GM23248 (cell line): Measurements from ENCODE around the gene SMC1B. TPM values are rescaled to one million over a fixed set of nuclear protein-coding genes. Genes with fewer than 3 reads are reported as not detected.

ENCODE experiments used
- DNase-seq: peaks from one replicate; pipeline ENCODE4 v3.0.0-alpha.2; 2015
- H2AFZ ChIP-seq: fragments of 200-600 bp; sonication (generic); 2 replicates; pipeline ENCODE4 v1.6.1; 2016; ENCODE audit warnings: antibody characterized with exemption
- H3F3A ChIP-seq: fragments of 200-600 bp; sonication (generic); 2 replicates; pipeline ENCODE4 v1.6.1; 2016; ENCODE audit warnings: mild to moderate bottlenecking, antibody characterized with exemption, mixed run types; ENCODE audit not compliant: insufficient read depth
- H3K27ac ChIP-seq: fragments of 200-600 bp; sonication (generic); 2 replicates; pipeline ENCODE4 v1.5.1; 2016; ENCODE audit warnings: mild to moderate bottlenecking
- H3K27me3 ChIP-seq: fragments of 200-600 bp; sonication (generic); replicated peaks from 2 replicates; pipeline ENCODE4 v1.6.1; 2016; ENCODE audit warnings: mild to moderate bottlenecking; ENCODE audit not compliant: insufficient read depth
- H3K36me3 ChIP-seq: fragments of 200-600 bp; sonication (generic); 2 replicates; pipeline ENCODE4 v1.6.1; 2016; ENCODE audit warnings: low read depth, mild to moderate bottlenecking
- H3K4me1 ChIP-seq: fragments of 200-600 bp; sonication (generic); 2 replicates; pipeline ENCODE4 v1.6.1; 2016; ENCODE audit warnings: mild to moderate bottlenecking; ENCODE audit not compliant: insufficient read depth
- H3K4me2 ChIP-seq: fragments of 200-600 bp; sonication (generic); one replicate; pipeline ENCODE4 v1.6.1; 2016; ENCODE audit warnings: mild to moderate bottlenecking; ENCODE audit not compliant: unreplicated experiment
- H3K4me3 ChIP-seq: fragments of 200-600 bp; sonication (generic); 2 replicates; pipeline ENCODE4 v1.5.1; 2016; ENCODE audit warnings: mild to moderate bottlenecking
- H3K79me2 ChIP-seq: fragments of 200-600 bp; sonication (generic); 2 replicates; pipeline ENCODE4 v1.6.1; 2016; ENCODE audit warnings: mild to moderate bottlenecking; ENCODE audit not compliant: insufficient read depth
- H3K9ac ChIP-seq: fragments of 200-600 bp; sonication (generic); 2 replicates; pipeline ENCODE4 v1.6.1; 2016; ENCODE audit warnings: mild to moderate bottlenecking
- H3K9me2 ChIP-seq: fragments of 200-600 bp; sonication (generic); 2 replicates; pipeline ENCODE4 v1.6.1; 2016; ENCODE audit warnings: mixed run types, mild to moderate bottlenecking, moderate library complexity; ENCODE audit not compliant: insufficient read depth
- H3K9me3 ChIP-seq: fragments of 200-600 bp; sonication (generic); one replicate; pipeline ENCODE4 v1.6.1; 2017; ENCODE audit warnings: low read depth
- H4K20me1 ChIP-seq: fragments of 200-600 bp; sonication (generic); 2 replicates; pipeline ENCODE4 v1.6.0; 2016; ENCODE audit not compliant: insufficient read depth
- EZH2 ChIP-seq: fragments of 200-600 bp; sonication (generic); IDR thresholded peaks from 2 replicates; pipeline ENCODE4 v1.6.1; 2018; ENCODE audit warnings: antibody characterized with exemption, mild to moderate bottlenecking; ENCODE audit not compliant: insufficient read depth, poor library complexity, severe bottlenecking
- EZH2phosphoT487 ChIP-seq: fragments of 200-600 bp; sonication (generic); IDR thresholded peaks from 2 replicates; pipeline ENCODE4 v1.6.1; 2018; ENCODE audit warnings: antibody characterized with exemption, moderate library complexity, mild to moderate bottlenecking, low read depth; ENCODE audit not compliant: insufficient read depth
- WGBS, 2 experiments: methylation state at CpG; one replicate each; pipeline ENCODE4 v1.1.6; 2015 to 2017; ENCODE audit warnings: low lambda C conversion rate in 2 of 2, low coverage in 1 of 2; ENCODE audit errors: missing lambda C conversion rate in 2 of 2; 5-methylcytosine and 5-hydroxymethylcytosine counted together
- in situ Hi-C: fragments of 300-500 bp; cut with MboI; formaldehyde crosslinking; loops from 2 replicates; pipeline ENCODE4 v1.15.0; 2020
- polyA plus RNA-seq: library from polyadenylated mRNA; unstranded; fragments of >200 nt; fragmentation: Nextera tagmentation; extraction: Ambion mirVana; gene quantifications from 2 replicates; pipeline ENCODE4 v1.2.1, GENCODE V29; 2016
- total RNA-seq: library from RNA; depleted of rRNA; stranded (reverse); fragments of >200 nt; shearing (Covaris generic); gene quantifications from 2 replicates; pipeline ENCODE4 v1.2.3, GENCODE V29; 2014

Gene SMC1B
- total and polyA plus RNA-seq, 2 experiments from 2014 or later, result 0.08 TPM; not detected in 1

DNA sequence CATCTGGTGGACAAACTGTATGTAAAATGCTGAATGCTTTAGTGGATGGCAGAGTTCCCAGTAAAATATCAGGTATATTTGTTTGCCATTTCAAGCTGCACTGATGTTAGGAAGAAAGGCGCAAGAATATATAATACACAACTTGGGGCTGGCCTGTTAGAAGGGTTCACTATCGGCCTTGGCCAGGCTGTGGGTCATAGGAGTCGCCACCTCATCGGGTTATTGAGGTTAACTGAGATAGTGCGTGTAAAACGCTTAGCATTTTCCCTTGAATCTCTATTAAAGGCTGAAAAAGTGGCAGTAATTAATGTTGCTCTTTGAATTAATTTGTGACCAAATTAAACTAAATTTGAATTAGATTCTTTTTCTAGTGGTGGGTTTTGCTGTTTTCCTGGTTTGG, 98.6 kb downstream of the SMC1B start:
- no peaks in the 10 kb centered on the region for H3K9me2 ChIP-seq
- no peaks in the 10 kb centered on the region for H3K36me3 ChIP-seq
- H3K4me2 ChIP-seq, result no peak overlapping the region
- no peak overlapping the region for H3K4me3 ChIP-seq
- peaks cover 35% of the 10 kb centered on the region for H3K79me2 ChIP-seq
- H3F3A ChIP-seq, result peaks cover 19% of the 10 kb centered on the region
- in situ Hi-C loops, result no loop called here
- H3K27ac ChIP-seq, result no peak overlapping the region
- no peaks in the 10 kb centered on the region for H3K9me3 ChIP-seq
- no peaks in the 10 kb centered on the region for H3K27me3 ChIP-seq
- no peak for DNase-seq
- WGBS, 2 experiments, result 99% methylated on average over 6 of the region's 6 CpGs
- H2AFZ ChIP-seq, result no peak overlapping the region
- no peaks in the 10 kb centered on the region for H4K20me1 ChIP-seq
- no peak overlapping the region for H3K9ac ChIP-seq
- peaks cover 26% of the 10 kb centered on the region for H3K4me1 ChIP-seq
- no peak for TF ChIP-seq EZH2phosphoT487
- no peak for TF ChIP-seq EZH2

DNA sequence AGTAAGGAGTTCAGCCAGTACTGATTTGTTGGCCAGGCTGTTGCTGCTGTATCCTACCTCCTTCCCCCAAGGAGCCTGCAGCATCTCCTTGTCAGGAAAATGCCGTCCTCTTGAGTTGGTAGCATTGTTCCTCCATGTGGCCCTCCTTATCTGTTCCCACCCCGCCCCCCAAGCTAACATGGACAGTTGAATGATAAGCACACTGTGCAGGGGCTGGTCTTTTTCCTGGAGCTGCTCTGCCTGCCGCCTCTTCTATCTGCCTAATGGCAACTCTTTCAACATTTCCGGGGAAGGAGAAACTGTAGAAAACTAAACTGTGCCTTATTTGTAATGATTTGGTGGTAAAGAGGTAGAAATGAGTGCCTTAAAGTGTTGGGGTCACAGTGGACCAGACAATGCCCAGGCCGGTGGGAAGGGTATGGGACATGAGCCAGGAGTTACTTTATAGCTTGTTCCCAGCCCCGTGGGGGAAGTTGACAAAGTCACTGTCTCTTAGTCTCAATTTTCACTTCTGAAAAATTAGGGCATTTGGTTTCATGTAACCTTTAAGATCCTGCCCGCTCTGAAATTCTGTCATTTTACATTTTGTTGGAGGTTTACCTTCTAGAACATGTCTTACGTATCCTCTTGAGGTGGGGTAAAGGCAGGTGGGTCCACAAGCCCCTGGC, 99.2 kb downstream of the SMC1B start:
- Histone ChIP-seq H3K9ac (no peak overlapping the region), H3K27me3 (no peaks in the 10 kb centered on the region), H3F3A (peaks cover 13% of the 10 kb centered on the region), H3K79me2 (peaks cover 29% of the 10 kb centered on the region), H3K4me2 (no peak overlapping the region), H3K4me1 (peaks cover 27% of the 10 kb centered on the region), H3K4me3 (no peak overlapping the region), H4K20me1 (no peaks in the 10 kb centered on the region), H3K9me2 (no peaks in the 10 kb centered on the region), H2AFZ (no peak overlapping the region), H3K9me3 (no peaks in the 10 kb centered on the region), H3K27ac (no peak overlapping the region), H3K36me3 (no peaks in the 10 kb centered on the region)
- DNase-seq, result no peak
- in situ Hi-C loops, result no loop called here
- 76% methylated on average over 8 of the region's 8 CpGs for WGBS, 2 experiments
- TF ChIP-seq EZH2 (no peak), EZH2phosphoT487 (no peak)

DNA sequence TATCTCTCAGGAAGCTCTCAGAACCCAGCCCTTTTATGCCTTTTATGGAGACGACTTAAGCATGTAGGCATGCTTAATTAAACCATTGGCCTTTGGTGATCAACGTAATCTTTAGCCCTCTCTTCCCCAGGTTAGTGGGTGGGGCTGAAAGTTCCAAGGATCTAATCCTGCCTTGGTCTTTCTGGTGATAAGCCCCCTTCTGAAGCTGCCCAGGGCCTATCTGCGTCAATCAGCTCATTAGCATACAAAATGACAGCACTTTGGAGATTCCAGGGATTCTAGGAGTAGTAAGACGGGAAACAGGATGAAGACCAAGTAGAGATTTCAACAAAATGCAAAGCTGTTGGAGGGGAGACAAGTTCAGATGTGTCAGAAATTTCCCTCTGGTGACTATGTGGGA, 100.5 kb downstream of the SMC1B start:
- Histone ChIP-seq H3K9me3 (no peaks in the 10 kb centered on the region), H2AFZ (no peak overlapping the region), H3K4me3 (no peak overlapping the region), H3K27me3 (no peaks in the 10 kb centered on the region), H3K4me2 (no peak overlapping the region), H3K4me1 (peaks cover 17% of the 10 kb centered on the region), H3K36me3 (no peaks in the 10 kb centered on the region), H4K20me1 (no peaks in the 10 kb centered on the region), H3K9me2 (no peaks in the 10 kb centered on the region), H3K9ac (no peak overlapping the region), H3K79me2 (peaks cover 24% of the 10 kb centered on the region), H3K27ac (no peak overlapping the region), H3F3A (peaks cover 2% of the 10 kb centered on the region)
- no peak for TF ChIP-seq EZH2
- no peak for TF ChIP-seq EZH2phosphoT487
- in situ Hi-C loops, result no loop called here
- DNase-seq, result no peak
- 83 to 88% methylated on average over 4 of the region's 4 CpGs for WGBS, 2 experiments

DNA sequence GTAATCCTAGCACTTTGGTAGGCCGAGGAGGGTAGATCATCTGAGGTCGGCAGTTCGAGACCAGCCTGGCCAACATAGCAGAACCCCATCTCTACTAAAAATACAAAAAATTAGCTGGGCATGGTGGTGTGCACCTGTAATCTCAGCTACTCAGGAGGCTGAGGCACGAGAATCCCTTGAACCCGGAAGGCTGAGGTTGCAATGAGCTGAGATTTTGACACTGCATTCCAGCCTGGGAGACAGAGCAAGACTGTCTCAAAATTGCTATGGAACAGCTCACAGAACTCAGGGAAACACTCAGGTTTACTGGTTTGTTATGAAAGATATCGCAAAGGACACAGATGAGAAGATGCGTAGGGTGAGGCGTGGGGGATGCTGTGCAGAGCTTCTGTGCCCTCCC, 101.0 kb downstream of the SMC1B start:
- no peak overlapping the region for H3K4me2 ChIP-seq
- no peaks in the 10 kb centered on the region for H3K27me3 ChIP-seq
- no peaks in the 10 kb centered on the region for H3K9me3 ChIP-seq
- no peaks in the 10 kb centered on the region for H3K9me2 ChIP-seq
- no peak for TF ChIP-seq EZH2
- no peak for TF ChIP-seq EZH2phosphoT487
- H3K4me1 ChIP-seq, result peaks cover 13% of the 10 kb centered on the region
- H4K20me1 ChIP-seq, result no peaks in the 10 kb centered on the region
- 83 to 85% methylated on average over 8 of the region's 8 CpGs for WGBS, 2 experiments
- no peak overlapping the region for H3K9ac ChIP-seq
- no peaks in the 10 kb centered on the region; the same call in 1 of the 2 replicates for H3F3A ChIP-seq
- no peaks in the 10 kb centered on the region for H3K36me3 ChIP-seq
- no peak overlapping the region for H2AFZ ChIP-seq
- DNase-seq, result no peak
- no peak overlapping the region for H3K4me3 ChIP-seq
- peaks cover 24% of the 10 kb centered on the region for H3K79me2 ChIP-seq
- no peak overlapping the region for H3K27ac ChIP-seq
- in situ Hi-C loops, result no loop called here
